ENCODE data around the gene CCDC141.

- TF ChIP-seq CTCF (IDR thresholded peaks at IDR 0.05; ENCODE audit: extremely low read depth in 1 of 2, insufficient read depth in 1 of 2, low read depth in 1 of 2, low read length in 2 of 2), result no peak
- no peak for TF ChIP-seq POLR2A (IDR thresholded peaks at IDR 0.05; ENCODE audit: low read depth, low read length)
- no peak for TF ChIP-seq EZH2 (IDR thresholded peaks at IDR 0.05; ENCODE audit: borderline replicate concordance, low read depth, low read length, severe bottlenecking)
- TF ChIP-seq POLR2AphosphoS5 (IDR thresholded peaks at IDR 0.05; ENCODE audit: insufficient read depth, low read depth, low read length), result no peak
- TF ChIP-seq JUN (IDR thresholded peaks at IDR 0.05; ENCODE audit: borderline replicate concordance, insufficient read depth, insufficient read length, low read depth), result no peak
- no peak for TF ChIP-seq MYC (IDR thresholded peaks at IDR 0.05; ENCODE audit: low read depth, low read length)
Observed at GRCh38 chr2:178946494-178946893, 103.4 kb downstream of the CCDC141 start.

All from endothelial cell of umbilical vein (primary cell).